ENCODE data around the gene ADRA2B.

ADRA2B gene

GRCh38 chr2:96103187-96103601 lies 13.2 kb downstream of the ADRA2B start:
- no peak for DNase-seq

DNA sequence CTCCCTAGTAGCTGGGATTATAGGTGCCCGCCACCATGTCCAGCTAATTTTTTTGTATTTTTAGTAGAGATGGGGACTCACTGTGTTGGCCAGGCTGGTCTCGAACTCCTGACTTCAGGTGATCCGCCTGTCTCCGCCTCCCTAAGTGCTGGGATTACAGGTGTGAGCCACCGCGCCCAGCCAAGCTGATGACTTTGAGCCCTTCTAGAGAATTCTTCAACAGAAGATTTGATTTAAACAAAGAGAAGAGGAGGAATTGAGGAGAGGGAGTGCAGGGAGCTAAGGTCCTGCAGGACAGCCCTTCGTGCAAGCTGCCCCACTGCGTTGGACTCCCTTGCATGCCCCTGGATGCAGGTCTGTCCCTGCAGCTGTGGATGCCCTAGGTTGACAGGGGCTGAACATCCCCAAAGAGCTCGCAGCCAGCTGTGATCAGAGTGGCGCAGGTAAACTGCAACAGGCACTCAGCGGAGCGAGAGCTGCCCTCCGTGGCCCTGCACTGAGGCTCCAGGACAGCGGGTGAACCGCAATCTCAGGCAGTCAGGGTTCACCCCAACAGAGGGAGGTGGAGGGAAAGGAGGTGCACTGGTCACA lies 13.7 kb downstream of the ADRA2B start:
- no peak for DNase-seq

GRCh38 chr2:96100893-96101304 lies 15.5 kb downstream of the ADRA2B start:
- DNase-seq, result no peak

GRCh38 chr2:96099861-96100798 lies 16.2 kb downstream of the ADRA2B start:
- no peak for DNase-seq

DNA sequence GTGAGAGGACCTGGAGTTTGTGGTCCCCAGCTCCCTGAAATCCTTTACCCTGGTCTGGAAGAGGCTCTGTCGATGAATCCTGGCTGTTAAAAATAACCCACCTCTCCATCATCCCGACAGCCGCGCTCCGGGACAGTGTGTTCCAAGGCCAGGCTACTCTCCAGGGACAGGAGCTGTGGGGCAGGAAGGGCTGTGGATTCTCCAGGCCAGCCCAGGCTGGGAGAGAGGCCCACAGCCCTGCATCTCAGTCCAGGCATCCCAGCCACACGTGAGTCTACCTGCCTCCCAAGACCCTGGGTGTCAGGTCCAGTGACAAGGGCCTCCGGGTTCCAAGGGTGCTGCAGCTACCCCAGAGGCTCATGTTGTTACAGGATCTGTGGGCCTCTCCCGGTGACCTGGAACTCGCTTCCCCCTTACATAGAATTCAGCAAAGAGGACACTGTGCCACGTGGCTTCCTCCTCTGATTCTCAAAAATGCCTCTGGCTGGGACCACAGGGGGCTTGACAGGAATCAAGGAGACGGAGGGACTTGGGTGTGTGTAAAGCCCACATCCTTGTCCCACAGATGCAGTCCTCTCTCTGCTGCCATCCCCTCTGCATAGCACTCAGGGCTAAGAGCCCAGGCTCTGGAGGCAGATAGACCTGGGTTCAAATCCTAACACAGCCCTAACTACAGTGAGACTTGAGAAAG lies 17.3 kb downstream of the ADRA2B start:
- no peak for DNase-seq

DNA sequence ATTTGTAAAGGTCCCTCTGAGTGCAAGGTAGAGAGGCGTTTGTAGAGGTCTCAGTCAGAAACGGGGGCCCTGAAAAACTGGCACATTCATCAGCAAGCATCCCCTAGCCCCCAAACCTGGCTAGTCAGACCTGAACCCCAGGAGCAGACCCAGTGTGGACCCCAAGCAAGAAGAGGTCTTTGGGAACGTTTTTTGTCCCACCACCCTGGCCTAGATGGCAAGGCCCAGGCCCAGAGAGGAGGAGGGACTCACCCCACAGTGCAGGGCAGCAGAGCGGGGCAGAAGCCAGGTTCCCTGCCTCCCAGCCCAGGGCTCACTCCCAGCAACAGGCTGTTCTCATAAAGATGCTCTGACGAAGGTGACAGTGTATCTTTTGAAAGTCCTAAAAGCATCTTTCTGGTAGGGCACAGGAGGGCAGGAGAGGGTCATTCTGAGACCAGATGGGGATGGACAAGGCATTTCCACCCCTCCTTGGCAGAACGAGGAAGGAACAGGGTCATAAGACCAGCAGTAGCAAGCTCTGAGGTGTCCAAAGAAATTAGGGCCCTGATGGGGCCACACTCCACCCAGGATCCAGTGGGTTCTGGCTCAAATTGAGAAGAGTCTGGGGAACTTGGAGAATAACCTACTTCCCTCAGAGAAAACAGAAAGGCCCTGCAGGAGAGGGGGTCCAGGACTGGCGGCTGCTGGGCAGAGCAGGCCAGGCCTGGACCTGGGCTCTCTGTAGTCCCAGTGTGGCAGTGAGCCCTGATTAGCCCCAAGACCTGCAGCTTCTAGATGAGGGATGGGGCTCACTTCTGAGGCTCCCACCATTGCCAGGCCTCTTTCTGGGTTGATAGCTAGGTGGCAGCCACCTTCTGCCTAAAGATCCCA lies 18.2 kb downstream of the ADRA2B start:
- DNase-seq, result no peak

DNA sequence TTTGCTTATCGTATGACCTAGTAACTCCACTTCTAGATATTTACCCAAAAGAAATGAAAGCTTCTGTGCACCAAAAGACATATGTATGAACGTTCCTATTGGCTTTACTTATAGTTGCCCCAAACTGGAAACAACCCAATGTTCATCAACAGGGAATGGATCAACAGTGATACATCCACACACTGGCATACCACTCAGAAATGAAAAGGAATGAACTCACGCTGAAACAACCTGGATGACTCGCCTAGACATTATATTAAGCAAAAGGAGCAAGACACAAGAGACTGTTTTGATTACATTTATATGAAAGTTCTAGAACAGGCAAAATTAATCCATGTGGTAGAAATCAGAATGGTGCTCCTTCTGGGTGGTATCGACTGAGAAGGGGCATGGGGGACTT lies 18.9 kb downstream of the ADRA2B start:
- DNase-seq, result no peak

DNA sequence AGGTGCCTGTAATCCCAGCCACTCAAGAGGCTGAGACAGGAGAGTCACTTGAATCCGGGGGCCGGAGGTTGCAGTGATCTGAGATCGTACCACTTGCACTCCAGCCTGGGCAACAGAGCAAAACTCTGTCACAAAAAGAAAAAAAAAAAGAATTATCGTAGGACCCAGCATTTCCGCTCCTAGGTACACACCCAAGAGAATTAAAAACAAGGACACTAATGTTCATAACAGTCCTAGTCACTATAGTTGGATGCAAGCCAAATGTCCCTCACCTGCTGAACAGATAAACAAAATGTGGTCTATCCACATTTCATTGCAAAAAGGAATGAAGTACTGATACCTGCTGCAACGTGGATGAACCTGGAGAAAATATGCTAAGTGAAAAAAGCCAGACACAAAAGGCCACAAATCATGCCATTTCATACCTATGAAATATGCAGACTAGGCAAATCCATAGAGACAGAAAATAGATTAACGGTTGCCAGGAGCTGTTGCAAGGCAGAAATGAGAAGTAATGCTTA lies 21.2 kb downstream of the ADRA2B start:
- no peak for DNase-seq

DNA sequence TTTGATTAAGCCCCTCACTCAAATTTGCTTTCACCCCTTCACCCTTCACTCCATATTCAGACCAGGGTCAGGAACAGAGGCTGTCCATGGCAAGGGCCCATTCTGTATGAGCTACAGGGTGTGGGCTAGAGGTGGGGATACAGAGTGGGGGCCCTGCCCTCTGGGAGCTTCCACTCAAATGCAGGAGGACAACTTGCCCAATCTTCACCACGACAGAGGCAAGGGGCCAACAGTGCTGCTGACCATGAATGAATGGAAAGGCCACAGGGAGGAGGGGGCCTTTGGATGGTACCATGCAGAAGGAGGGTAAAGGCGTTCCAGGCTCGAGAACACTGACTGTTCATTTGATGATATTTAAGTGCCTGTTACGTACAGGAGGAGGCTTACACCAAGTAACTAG lies 22.8 kb downstream of the ADRA2B start:
- DNase-seq, result no peak

DNA sequence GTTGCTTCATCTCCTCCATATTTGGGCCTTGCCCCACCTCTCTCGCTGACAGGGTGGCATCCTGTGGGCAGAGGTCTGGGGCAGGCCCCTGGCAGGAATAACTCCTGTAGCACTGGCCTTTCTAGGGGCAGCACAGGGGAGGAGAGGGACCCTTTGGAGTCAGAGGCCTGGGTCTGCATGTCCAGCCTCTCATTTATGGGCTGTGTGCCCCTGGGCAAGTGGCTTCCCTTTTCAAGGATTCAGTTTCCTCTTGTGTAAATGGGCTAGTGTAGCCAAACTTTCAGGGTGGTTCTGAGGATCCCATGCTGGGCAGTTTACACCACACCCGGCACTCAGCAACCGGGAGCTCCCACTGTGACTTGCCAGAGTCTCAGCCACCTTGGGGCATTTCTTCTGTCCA lies 23.4 kb downstream of the ADRA2B start:
- DNase-seq, result no peak

GRCh38 chr2:96092573-96092877 lies 23.8 kb downstream of the ADRA2B start:
- no peak for DNase-seq

- peak; percentile 66 to 79 for DNase-seq
These were observed 24.4 kb downstream of the ADRA2B start for GRCh38 chr2:96091711-96092572.

- no peak for DNase-seq
These were observed 25.1 kb downstream of the ADRA2B start for GRCh38 chr2:96091141-96091710.

- DNase-seq, result peak in 1 of 2 experiments; percentile 20
These were observed 26.0 kb downstream of the ADRA2B start for GRCh38 chr2:96090196-96090926.

DNA sequence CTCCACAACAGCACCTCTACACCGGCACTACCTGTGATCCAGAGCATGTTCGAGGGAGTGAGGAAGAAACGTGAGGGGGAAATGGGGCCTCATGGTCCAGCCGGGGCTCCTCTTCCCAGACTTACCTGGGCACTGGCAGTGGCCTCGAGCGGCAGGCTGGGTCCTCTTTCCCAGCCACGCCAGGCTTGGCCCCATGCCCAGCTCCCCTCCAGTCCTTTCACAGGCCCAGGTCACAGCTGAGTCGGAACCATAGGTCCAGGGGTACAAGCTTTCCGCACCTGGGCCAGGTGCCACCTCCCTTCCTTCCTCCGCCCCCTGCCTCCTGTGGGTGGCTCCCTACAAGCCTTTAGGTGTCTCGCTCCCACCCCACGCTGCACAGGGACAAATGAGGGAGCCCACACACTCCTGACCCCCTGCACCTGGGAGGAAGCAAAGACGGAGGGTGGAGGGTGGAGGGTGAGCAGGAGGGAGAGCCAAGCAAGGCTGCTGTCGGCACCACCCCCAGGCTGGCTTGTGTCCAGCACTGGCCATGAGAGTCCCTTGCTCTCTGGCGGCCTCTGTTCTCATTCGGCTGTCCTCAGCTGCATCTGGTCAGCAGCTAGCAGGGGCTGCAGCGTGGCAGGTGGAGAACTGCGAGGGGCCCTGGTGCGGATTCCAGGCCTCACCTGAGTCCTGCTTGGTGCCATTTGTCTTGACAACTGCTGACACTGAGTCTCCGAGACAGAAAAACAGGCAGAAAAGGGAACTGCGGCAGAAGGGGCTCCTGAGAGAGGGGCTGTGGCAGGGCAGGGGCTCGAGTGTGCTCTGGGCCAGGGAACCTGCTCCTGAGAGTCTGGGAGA lies 26.8 kb downstream of the ADRA2B start:
- DNase-seq, result peak; percentile 15 to 61

DNA sequence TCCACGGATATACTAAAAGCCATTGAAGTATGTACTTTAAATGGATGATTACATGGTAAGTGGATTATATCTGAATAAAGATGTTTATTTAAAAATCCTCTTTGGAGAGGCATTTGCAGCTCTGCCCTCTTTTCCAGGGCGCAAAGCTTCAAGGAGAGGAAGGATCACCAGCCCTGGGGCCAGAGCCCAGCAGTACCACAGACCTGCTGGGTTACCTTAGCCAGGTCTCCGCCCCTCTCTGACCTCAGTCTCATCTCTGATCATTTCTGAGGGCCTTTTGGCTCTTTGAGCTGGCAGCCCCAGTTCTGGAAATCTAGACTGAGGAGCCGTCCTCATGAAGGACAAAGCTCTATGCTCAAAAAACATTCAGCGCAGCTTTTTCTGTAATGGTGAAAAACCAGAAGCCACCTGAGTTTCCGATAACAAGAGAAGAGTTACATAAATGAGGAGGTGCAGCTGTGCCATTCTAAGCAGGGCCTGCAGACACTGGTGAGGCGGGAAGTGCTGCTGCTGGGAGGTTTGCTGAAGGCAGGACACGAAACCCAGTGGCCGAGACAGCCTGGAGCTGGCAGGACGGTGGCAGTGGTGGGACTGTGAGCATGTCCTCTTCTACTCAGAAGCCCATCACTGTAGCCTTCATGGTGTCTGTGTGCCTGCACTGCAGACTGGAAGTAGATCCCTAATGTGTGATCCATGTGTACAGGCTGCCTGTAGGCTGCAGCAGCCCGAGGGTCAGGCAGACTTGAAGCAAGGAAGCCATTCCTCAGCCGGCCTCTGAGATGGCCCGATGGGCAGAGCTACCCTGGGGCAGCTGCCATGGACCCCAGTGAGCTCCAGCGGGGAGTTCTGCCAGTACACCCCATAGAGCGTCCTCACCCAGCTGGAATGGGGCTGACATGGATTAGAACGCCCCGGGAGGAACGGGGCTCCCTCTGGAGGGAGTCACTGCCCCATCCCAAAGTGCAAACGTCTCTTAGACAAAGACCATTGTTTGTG lies 27.7 kb downstream of the ADRA2B start:
- no peak for DNase-seq

GRCh38 chr2:96087130-96087529 lies 29.2 kb downstream of the ADRA2B start:
- DNase-seq, result no peak
